HAP-1 (cell line): Measurements from ENCODE around the gene RHBDL2.
"Not testable (repeated sequence)": the region's sequence is repeated elsewhere in the genome, so short reads cannot be mapped to it uniquely, and the experiment has no call there.

Source experiments
- DNase-seq, 2 experiments: peaks; one replicate each; pipeline ENCODE4 v3.0.0-alpha.2; 2016 to 2020; ENCODE audit warnings: low spot score in 2 of 2
- H3K27me3 ChIP-seq: fragments of 250-450 bp; sonication (Bioruptor Pico); 2 replicates; pipeline ENCODE4 v1.5.1; 2020; ENCODE audit warnings: low read depth, mild to moderate bottlenecking, moderate library complexity
- H3K36me3 ChIP-seq: fragments of 250-450 bp; sonication (Bioruptor Pico); replicated peaks from 2 replicates; pipeline ENCODE4 v1.5.1; 2020; ENCODE audit warnings: mild to moderate bottlenecking
- H3K4me1 ChIP-seq: fragments of 250-450 bp; sonication (Bioruptor Pico); 2 replicates; pipeline ENCODE4 v1.5.1; 2020; ENCODE audit warnings: mild to moderate bottlenecking
- H3K4me3 ChIP-seq: fragments of 250-450 bp; sonication (Bioruptor Pico); 2 replicates; pipeline ENCODE4 v1.5.1; 2020; ENCODE audit warnings: mild to moderate bottlenecking, moderate library complexity
- H3K9me3 ChIP-seq: fragments of 250-450 bp; sonication (Bioruptor Pico); 2 replicates; pipeline ENCODE4 v1.5.1; 2020; ENCODE audit warnings: mild to moderate bottlenecking, moderate library complexity
- in situ Hi-C: fragments of 300-500 bp; cut with MboI; formaldehyde crosslinking; loops from 3 replicates; pipeline ENCODE4 v1.14.3; 2020; ENCODE audit warnings: low sequenced_read_pairs, inconsistent platforms, mixed read lengths

The RHBDL2 gene

GRCh38 chr1:38941527-38942019, at the start of gene RHBDL2:
Gene RHBDL2, minus strand, starts transcription at chr1:38941830. Its CDS starts 22,618 bp downstream, at chr1:38919212.
- in situ Hi-C loops, result no loop called here
- H3K36me3 ChIP-seq, result no peaks in the 10 kb centered on the region
- H3K27me3 ChIP-seq, result no peaks in the 10 kb centered on the region
- H3K4me1 ChIP-seq, result no peaks in the 10 kb centered on the region
- no peaks in the 10 kb centered on the region for H3K9me3 ChIP-seq
- no peak for DNase-seq
- no peak within 1 kb of the TSS for H3K4me3 ChIP-seq

GRCh38 chr1:38990738-38991637, 49.4 kb upstream of the RHBDL2 start, which contains the start of gene AKIRIN1:
Gene AKIRIN1, plus strand, starts transcription at chr1:38991276. Its CDS starts 105 bp downstream, at chr1:38991381.
- peaks cover 24% of the 10 kb centered on the region for H3K36me3 ChIP-seq
- DNase-seq, result peak; percentile 89 to 99
- H3K27me3 ChIP-seq, result no peaks in the 10 kb centered on the region
- peak within 1 kb of the TSS; percentile 72 for H3K4me3 ChIP-seq
- H3K4me1 ChIP-seq, result peaks cover 20% of the 10 kb centered on the region
- no peaks in the 10 kb centered on the region for H3K9me3 ChIP-seq
- in situ Hi-C loops, result no loop called here

GRCh38 chr1:38990386-38990737, 48.7 kb upstream of the RHBDL2 start:
- peak overlapping the region; percentile 72 for H3K4me3 ChIP-seq
- DNase-seq, result no peak
- H3K27me3 ChIP-seq, result no peaks in the 10 kb centered on the region
- in situ Hi-C loops, result no loop called here
- peaks cover 26% of the 10 kb centered on the region for H3K4me1 ChIP-seq
- no peaks in the 10 kb centered on the region for H3K9me3 ChIP-seq
- peaks cover 19% of the 10 kb centered on the region for H3K36me3 ChIP-seq

GRCh38 chr1:38989979-38990378, 48.3 kb upstream of the RHBDL2 start:
- in situ Hi-C loops, result no loop called here
- no peak for DNase-seq
- no peak overlapping the region for H3K4me3 ChIP-seq

GRCh38 chr1:38979380-38979779, 37.8 kb upstream of the RHBDL2 start:
- DNase-seq, H3K9me3 ChIP-seq, H3K36me3 ChIP-seq, in situ Hi-C loops, H3K4me3 ChIP-seq, H3K4me1 ChIP-seq, H3K27me3 ChIP-seq: not testable (repeated sequence)

More at GRCh38 chr1:38989979-38990378, 48.3 kb upstream of the RHBDL2 start:
- no peaks in the 10 kb centered on the region for H3K27me3 ChIP-seq
- H3K36me3 ChIP-seq, result peaks cover 16% of the 10 kb centered on the region
- H3K4me1 ChIP-seq, result peaks cover 28% of the 10 kb centered on the region
- no peaks in the 10 kb centered on the region for H3K9me3 ChIP-seq

- H3K27me3 ChIP-seq, in situ Hi-C loops, H3K4me3 ChIP-seq, H3K9me3 ChIP-seq, H3K36me3 ChIP-seq, H3K4me1 ChIP-seq, DNase-seq: not testable (repeated sequence)
Observed at GRCh38 chr1:38978245-38978542, 36.6 kb upstream of the RHBDL2 start.

- H3K36me3 ChIP-seq, H3K4me1 ChIP-seq, H3K9me3 ChIP-seq, H3K27me3 ChIP-seq, in situ Hi-C loops, H3K4me3 ChIP-seq, DNase-seq: not testable (repeated sequence)
Observed at GRCh38 chr1:38977399-38978244, 36.0 kb upstream of the RHBDL2 start.

- in situ Hi-C loops, result no loop called here
- H3K27me3 ChIP-seq, result no peaks in the 10 kb centered on the region
Observed at GRCh38 chr1:38973659-38974437, 32.2 kb upstream of the RHBDL2 start.

GRCh38 chr1:38973145-38973544, 31.5 kb upstream of the RHBDL2 start:
- H3K36me3 ChIP-seq, H3K4me1 ChIP-seq, H3K9me3 ChIP-seq, in situ Hi-C loops, H3K4me3 ChIP-seq, H3K27me3 ChIP-seq: not testable (repeated sequence)
- DNase-seq, result peak in 1 of 2 experiments; percentile 36

More at GRCh38 chr1:38973659-38974437, 32.2 kb upstream of the RHBDL2 start:
- Histone ChIP-seq H3K9me3 (peaks cover 5% of the 10 kb centered on the region; the same call in 1 of the 2 replicates), H3K36me3 (no peaks in the 10 kb centered on the region), H3K4me1 (peaks cover 7% of the 10 kb centered on the region; the same call in 1 of the 2 replicates), H3K4me3 (no peak overlapping the region)
- DNase-seq, result no peak

- no peaks in the 10 kb centered on the region for H3K9me3 ChIP-seq
- no peaks in the 10 kb centered on the region for H3K27me3 ChIP-seq
- no peak overlapping the region for H3K4me3 ChIP-seq
- in situ Hi-C loops, result no loop called here
- no peaks in the 10 kb centered on the region for H3K36me3 ChIP-seq
- DNase-seq, result no peak
- peaks cover 5% of the 10 kb centered on the region; the same call in 1 of the 2 replicates for H3K4me1 ChIP-seq
Observed at GRCh38 chr1:38964140-38964548, 22.5 kb upstream of the RHBDL2 start.

- Histone ChIP-seq H3K4me3 (no peak overlapping the region), H3K4me1 (no peaks in the 10 kb centered on the region), H3K9me3 (no peaks in the 10 kb centered on the region), H3K27me3 (no peaks in the 10 kb centered on the region), H3K36me3 (no peaks in the 10 kb centered on the region)
- in situ Hi-C loops, result no loop called here
- no peak for DNase-seq
Observed at GRCh38 chr1:38962560-38962959, 20.9 kb upstream of the RHBDL2 start.

- in situ Hi-C loops, result no loop called here
- no peaks in the 10 kb centered on the region for H3K36me3 ChIP-seq
- H3K4me3 ChIP-seq, result no peak overlapping the region
- DNase-seq, result no peak
- no peaks in the 10 kb centered on the region for H3K9me3 ChIP-seq
- H3K27me3 ChIP-seq, result no peaks in the 10 kb centered on the region
- H3K4me1 ChIP-seq, result no peaks in the 10 kb centered on the region
Observed at GRCh38 chr1:38962113-38962512, 20.5 kb upstream of the RHBDL2 start.

GRCh38 chr1:38958967-38959366, 17.3 kb upstream of the RHBDL2 start:
- Histone ChIP-seq H3K27me3 (no peaks in the 10 kb centered on the region), H3K9me3 (no peaks in the 10 kb centered on the region), H3K4me3 (no peak overlapping the region), H3K36me3 (no peaks in the 10 kb centered on the region), H3K4me1 (no peaks in the 10 kb centered on the region)
- no peak for DNase-seq
- in situ Hi-C loops, result no loop called here
